ENCODE data around the gene LACTBL1.

The LACTBL1 gene

GRCh38 chr1:22941257-22941656 is 31.4 kb downstream of the LACTBL1 start:
- DNase-seq = no peak

GRCh38 chr1:22936681-22937080 is 36.0 kb downstream of the LACTBL1 start:
- no peak for DNase-seq

- no peak for DNase-seq
Measured at GRCh38 chr1:22935433-22935832, 37.2 kb downstream of the LACTBL1 start.

- DNase-seq = no peak
Measured at GRCh38 chr1:22932803-22933470, 39.7 kb downstream of the LACTBL1 start.

GRCh38 chr1:22930240-22930912 is 42.3 kb downstream of the LACTBL1 start:
- peak; percentile 9 for DNase-seq

GRCh38 chr1:22925111-22925510 is 47.6 kb downstream of the LACTBL1 start:
- no peak for DNase-seq

GRCh38 chr1:22922640-22923039 is 50.0 kb downstream of the LACTBL1 start:
- no peak for DNase-seq

- no peak for DNase-seq
Measured at GRCh38 chr1:22921452-22922126, 51.1 kb downstream of the LACTBL1 start.

- DNase-seq = no peak
Measured at GRCh38 chr1:22920734-22921451, 51.8 kb downstream of the LACTBL1 start.

GRCh38 chr1:22920026-22920733 is 52.5 kb downstream of the LACTBL1 start:
- no peak for DNase-seq

GRCh38 chr1:22919341-22920025 is 53.2 kb downstream of the LACTBL1 start:
- no peak for DNase-seq

- no peak for DNase-seq
Measured at GRCh38 chr1:22918644-22919043, 54.0 kb downstream of the LACTBL1 start.

GRCh38 chr1:22917989-22918388 is 54.7 kb downstream of the LACTBL1 start:
- DNase-seq = no peak

- DNase-seq = peak; percentile 61
Measured at GRCh38 chr1:22916471-22916820, 56.2 kb downstream of the LACTBL1 start.

GRCh38 chr1:22915816-22916470 is 56.7 kb downstream of the LACTBL1 start:
- no peak for DNase-seq

GRCh38 chr1:22915231-22915630 is 57.4 kb downstream of the LACTBL1 start:
- DNase-seq = no peak

GRCh38 chr1:22914633-22915217 is 57.9 kb downstream of the LACTBL1 start:
- no peak for DNase-seq

GRCh38 chr1:22914156-22914555 is 58.5 kb downstream of the LACTBL1 start:
- no peak for DNase-seq

GRCh38 chr1:22913421-22914141 is 59.1 kb downstream of the LACTBL1 start:
- DNase-seq = no peak

GRCh38 chr1:22912311-22912710 is 60.4 kb downstream of the LACTBL1 start:
- no peak for DNase-seq
